ENCODE data around the gene SLC12A4.
"Not testable (repeated sequence)": the region's sequence is repeated elsewhere in the genome, so short reads cannot be mapped to it uniquely, and the experiment has no call there.

Gene SLC12A4

DNA sequence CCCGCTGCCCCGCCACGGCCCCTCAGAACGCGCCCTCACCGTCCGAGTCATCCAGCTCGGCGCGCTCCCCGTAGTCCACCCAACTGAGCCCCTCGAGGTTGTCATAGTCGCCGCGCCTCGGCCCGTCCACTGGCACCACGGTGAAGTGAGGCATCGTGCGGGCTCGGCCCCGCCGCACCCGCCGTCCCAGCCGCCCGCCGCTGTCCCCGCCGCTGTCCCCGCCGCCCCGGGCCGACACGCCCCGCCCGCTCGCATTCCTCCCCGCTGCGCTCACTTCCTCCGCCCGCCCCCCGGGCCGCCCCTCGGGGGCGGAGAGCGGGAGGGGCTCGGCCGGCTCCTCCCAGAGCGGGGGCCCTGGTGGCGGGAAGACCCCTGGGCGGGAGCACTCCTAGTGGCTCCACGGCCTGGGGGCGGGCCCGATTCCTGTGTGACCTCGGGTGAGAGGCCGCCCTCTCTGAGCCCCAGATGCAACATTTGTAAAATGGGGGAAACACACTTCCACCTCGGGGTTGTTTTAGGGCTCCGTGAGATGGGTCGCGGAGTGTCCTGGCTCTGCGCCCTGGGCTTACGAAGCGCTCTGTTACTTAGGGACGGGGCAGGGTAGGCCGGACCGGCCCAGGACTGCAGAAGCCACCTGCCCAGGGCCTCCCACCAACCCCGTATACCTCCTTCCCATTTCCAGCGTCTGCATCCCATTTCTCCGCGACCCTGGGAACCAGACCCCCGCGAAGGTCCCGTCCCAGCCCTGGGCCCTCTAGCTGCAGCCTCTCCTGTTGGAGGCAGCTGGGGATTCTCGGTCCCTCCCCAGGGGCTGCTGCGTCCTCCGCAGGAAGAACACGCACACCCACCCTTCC, at the start of gene SLC12A4:
Gene SLC12A4, minus strand, starts transcription at position 238 of the 854 bp plus-strand sequence. Its CDS starts 84 bp downstream, at position 154.
- no peak for TF ChIP-seq YY1 (IDR thresholded peaks at IDR 0.05; ENCODE audit: insufficient read depth, insufficient read length)
- TF ChIP-seq SUZ12 (IDR thresholded peaks at IDR 0.05; ENCODE audit: extremely low read depth, insufficient read depth, insufficient read length): no peak
- no peak for TF ChIP-seq ZNF274 (IDR thresholded peaks at IDR 0.05; ENCODE audit: low read depth, low read length)
- Histone ChIP-seq H3K27me3 (ENCODE audit: insufficient read depth, insufficient read length) (no peaks in the 10 kb centered on the region), H3K4me3 (ENCODE audit: insufficient read length, low read depth) (peak within 1 kb of the TSS; percentile 82), H3K36me3 (ENCODE audit: insufficient read depth, insufficient read length, low read length) (peaks cover 38% of the 10 kb centered on the region), H3K9ac (ENCODE audit: insufficient read length, low read depth) (peak within 1 kb of the TSS; percentile 85), H3K9me3 (ENCODE audit: insufficient read depth, low read length) (no peaks in the 10 kb centered on the region), H3K4me1 (ENCODE audit: insufficient read depth, insufficient read length) (peaks cover 23% of the 10 kb centered on the region)
- DNase-seq (ENCODE audit: low read depth, low spot score): peak; percentile 68

DNA sequence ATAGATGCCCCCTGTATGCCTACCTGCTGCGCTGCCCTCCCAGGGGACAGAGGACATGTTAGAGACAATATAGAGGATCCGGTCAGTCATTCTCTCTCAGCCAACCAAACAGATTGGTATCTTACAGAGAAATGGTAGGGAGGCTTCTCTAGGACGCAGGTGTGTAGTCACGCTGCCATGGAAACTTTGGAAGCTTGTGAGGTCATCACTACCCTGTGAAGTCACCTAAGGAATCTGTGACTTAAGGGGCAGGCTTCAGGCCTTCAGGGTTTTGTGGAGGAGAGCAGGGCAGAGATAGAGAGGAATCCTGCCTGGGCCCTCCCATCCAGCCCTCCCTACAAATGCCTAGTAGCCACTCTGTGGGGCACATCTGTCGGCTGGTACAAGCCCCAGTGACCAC, 47.2 kb upstream of the SLC12A4 start, which contains the start of gene DPEP2NB:
Gene DPEP2NB, minus strand, starts transcription at position 231 of the 400 bp plus-strand sequence. Its CDS starts 141 bp downstream, at position 90.
- Histone ChIP-seq H3K4me1 (ENCODE audit: insufficient read depth, insufficient read length) (no peaks in the 10 kb centered on the region), H3K27me3 (ENCODE audit: insufficient read depth, insufficient read length) (no peaks in the 10 kb centered on the region), H3K36me3 (ENCODE audit: insufficient read depth, insufficient read length, low read length) (no peaks in the 10 kb centered on the region), H3K9ac (ENCODE audit: insufficient read length, low read depth) (no peak within 1 kb of the TSS), H3K4me3 (ENCODE audit: insufficient read length, low read depth) (no peak within 1 kb of the TSS), H3K9me3 (ENCODE audit: insufficient read depth, low read length) (no peaks in the 10 kb centered on the region)
- TF ChIP-seq SUZ12 (IDR thresholded peaks at IDR 0.05; ENCODE audit: extremely low read depth, insufficient read depth, insufficient read length) (no peak), ZNF274 (IDR thresholded peaks at IDR 0.05; ENCODE audit: low read depth, low read length) (no peak), YY1 (IDR thresholded peaks at IDR 0.05; ENCODE audit: insufficient read depth, insufficient read length) (no peak)
- no peak for DNase-seq (ENCODE audit: low read depth, low spot score)

DNA sequence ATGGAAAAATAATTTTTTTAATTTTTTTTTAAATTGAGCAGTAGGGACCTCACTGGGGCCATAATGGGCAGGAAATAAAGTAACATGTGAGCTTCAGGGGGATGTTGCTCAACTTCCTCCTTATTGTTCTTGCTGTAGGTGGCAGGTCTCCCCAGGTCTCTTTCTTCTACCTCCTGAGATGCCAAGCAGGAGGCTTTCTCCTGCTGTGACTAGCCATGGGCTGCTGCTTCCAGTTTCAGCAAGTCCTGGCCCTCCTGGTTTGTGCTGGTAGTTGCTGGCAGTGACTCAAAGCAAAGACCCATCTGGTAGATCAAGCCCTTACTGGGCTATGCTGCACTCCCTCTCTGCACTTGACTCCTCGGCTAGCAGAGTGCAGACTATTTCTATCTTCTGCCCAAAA, 45.0 kb upstream of the SLC12A4 start:
- Histone ChIP-seq H3K9me3 (ENCODE audit: insufficient read depth, low read length) (no peaks in the 10 kb centered on the region), H3K27me3 (ENCODE audit: insufficient read depth, insufficient read length) (no peaks in the 10 kb centered on the region), H3K4me1 (ENCODE audit: insufficient read depth, insufficient read length) (peaks cover 3% of the 10 kb centered on the region), H3K4me3 (ENCODE audit: insufficient read length, low read depth) (no peak overlapping the region), H3K9ac (ENCODE audit: insufficient read length, low read depth) (no peak overlapping the region), H3K36me3 (ENCODE audit: insufficient read depth, insufficient read length, low read length) (no peaks in the 10 kb centered on the region)
- no peak for TF ChIP-seq ZNF274 (IDR thresholded peaks at IDR 0.05; ENCODE audit: low read depth, low read length)
- no peak for TF ChIP-seq SUZ12 (IDR thresholded peaks at IDR 0.05; ENCODE audit: extremely low read depth, insufficient read depth, insufficient read length)
- no peak for TF ChIP-seq YY1 (IDR thresholded peaks at IDR 0.05; ENCODE audit: insufficient read depth, insufficient read length)
- no peak for DNase-seq (ENCODE audit: low read depth, low spot score)

DNA sequence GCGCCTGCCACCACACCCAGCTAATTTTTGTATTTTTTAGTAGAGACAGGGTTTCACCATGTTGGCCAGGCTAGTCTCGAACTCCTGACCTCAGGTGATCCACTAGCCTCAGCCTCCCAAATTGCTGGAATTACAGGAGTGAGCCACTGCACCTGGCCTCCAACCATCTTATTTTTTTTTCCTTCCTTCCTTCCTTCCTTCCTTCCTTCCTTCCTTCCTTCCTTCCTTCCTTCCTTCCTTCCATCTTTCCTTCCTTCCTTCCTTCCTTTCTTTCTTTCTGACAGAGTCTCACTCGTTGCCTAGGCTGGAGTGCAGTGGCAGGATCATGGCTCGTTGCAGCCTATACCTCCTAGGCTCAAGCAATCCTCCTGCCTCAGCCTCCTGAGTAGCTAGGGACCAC, 41.4 kb upstream of the SLC12A4 start:
- DNase-seq (ENCODE audit: low read depth, low spot score); H3K9ac ChIP-seq (ENCODE audit: insufficient read length, low read depth); H3K9me3 ChIP-seq (ENCODE audit: insufficient read depth, low read length); H3K4me3 ChIP-seq (ENCODE audit: insufficient read length, low read depth); H3K27me3 ChIP-seq (ENCODE audit: insufficient read depth, insufficient read length); H3K36me3 ChIP-seq (ENCODE audit: insufficient read depth, insufficient read length, low read length); H3K4me1 ChIP-seq (ENCODE audit: insufficient read depth, insufficient read length): not testable (repeated sequence)

DNA sequence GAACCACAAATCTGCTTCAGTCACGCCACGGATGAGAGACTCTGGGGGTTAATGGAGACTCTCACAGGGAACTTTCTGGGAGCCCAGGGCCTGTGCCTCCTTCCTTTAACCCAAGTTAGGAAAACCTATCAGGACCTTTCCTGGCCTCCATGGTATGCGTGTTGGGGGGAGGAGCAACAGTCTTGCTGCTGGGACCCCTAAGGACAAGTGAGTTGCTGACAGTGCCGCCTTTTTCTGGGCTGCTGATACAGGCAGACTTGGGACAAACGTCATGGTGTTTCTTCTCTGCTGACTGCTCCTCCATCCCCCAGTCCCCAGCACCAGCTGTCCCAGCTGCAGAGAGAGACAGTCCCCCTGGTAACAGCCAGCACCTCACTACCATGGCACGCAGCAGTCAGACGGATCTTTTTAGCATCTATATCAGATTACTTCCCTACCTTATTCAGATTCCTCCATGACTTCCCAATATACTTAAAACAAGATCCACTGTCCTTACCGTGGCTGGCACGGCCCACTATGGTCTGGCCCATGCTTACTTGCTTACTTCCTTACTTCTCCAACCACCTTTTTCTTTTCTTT, 40.8 kb upstream of the SLC12A4 start:
- no peaks in the 10 kb centered on the region for H3K36me3 ChIP-seq (ENCODE audit: insufficient read depth, insufficient read length, low read length)
- no peak for TF ChIP-seq ZNF274 (IDR thresholded peaks at IDR 0.05; ENCODE audit: low read depth, low read length)
- no peak for TF ChIP-seq SUZ12 (IDR thresholded peaks at IDR 0.05; ENCODE audit: extremely low read depth, insufficient read depth, insufficient read length)
- no peak for TF ChIP-seq YY1 (IDR thresholded peaks at IDR 0.05; ENCODE audit: insufficient read depth, insufficient read length)
- no peaks in the 10 kb centered on the region for H3K27me3 ChIP-seq (ENCODE audit: insufficient read depth, insufficient read length)
- no peak for DNase-seq (ENCODE audit: low read depth, low spot score)
- peaks cover 6% of the 10 kb centered on the region for H3K4me1 ChIP-seq (ENCODE audit: insufficient read depth, insufficient read length)
- H3K9ac ChIP-seq (ENCODE audit: insufficient read length, low read depth): no peak overlapping the region
- no peaks in the 10 kb centered on the region for H3K9me3 ChIP-seq (ENCODE audit: insufficient read depth, low read length)
- H3K4me3 ChIP-seq (ENCODE audit: insufficient read length, low read depth): no peak overlapping the region

DNA sequence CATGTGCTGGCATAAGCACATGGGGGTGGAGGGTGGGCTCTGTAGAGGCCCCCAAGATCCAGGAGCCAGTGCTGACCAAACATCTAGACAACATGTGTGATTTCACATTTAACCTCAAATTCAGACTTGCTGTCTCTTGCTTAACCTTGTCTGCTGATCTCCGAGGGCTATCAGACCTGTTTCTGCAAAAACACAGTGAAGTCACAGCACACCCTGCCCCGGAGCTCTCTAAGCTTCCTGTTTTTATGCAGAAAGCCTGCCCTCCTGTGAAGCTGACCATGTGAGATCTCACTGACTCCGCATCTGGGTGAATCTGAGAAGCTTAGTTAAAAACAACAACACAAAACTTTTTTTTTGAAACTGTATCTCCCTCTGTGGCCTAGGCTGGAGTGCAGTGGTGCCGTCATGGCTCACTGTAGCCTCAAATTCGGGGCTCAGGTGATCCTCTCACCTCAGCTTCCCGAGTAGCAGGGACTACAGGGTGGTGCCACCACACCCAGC, 37.4 kb upstream of the SLC12A4 start:
- no peaks in the 10 kb centered on the region for H3K9me3 ChIP-seq (ENCODE audit: insufficient read depth, low read length)
- TF ChIP-seq ZNF274 (IDR thresholded peaks at IDR 0.05; ENCODE audit: low read depth, low read length): no peak
- no peak for TF ChIP-seq SUZ12 (IDR thresholded peaks at IDR 0.05; ENCODE audit: extremely low read depth, insufficient read depth, insufficient read length)
- TF ChIP-seq YY1 (IDR thresholded peaks at IDR 0.05; ENCODE audit: insufficient read depth, insufficient read length): no peak
- no peak overlapping the region for H3K9ac ChIP-seq (ENCODE audit: insufficient read length, low read depth)
- H3K27me3 ChIP-seq (ENCODE audit: insufficient read depth, insufficient read length): no peaks in the 10 kb centered on the region
- H3K4me1 ChIP-seq (ENCODE audit: insufficient read depth, insufficient read length): peaks cover 6% of the 10 kb centered on the region
- H3K4me3 ChIP-seq (ENCODE audit: insufficient read length, low read depth): no peak overlapping the region
- H3K36me3 ChIP-seq (ENCODE audit: insufficient read depth, insufficient read length, low read length): no peaks in the 10 kb centered on the region
- DNase-seq (ENCODE audit: low read depth, low spot score): peak; percentile 51

DNA sequence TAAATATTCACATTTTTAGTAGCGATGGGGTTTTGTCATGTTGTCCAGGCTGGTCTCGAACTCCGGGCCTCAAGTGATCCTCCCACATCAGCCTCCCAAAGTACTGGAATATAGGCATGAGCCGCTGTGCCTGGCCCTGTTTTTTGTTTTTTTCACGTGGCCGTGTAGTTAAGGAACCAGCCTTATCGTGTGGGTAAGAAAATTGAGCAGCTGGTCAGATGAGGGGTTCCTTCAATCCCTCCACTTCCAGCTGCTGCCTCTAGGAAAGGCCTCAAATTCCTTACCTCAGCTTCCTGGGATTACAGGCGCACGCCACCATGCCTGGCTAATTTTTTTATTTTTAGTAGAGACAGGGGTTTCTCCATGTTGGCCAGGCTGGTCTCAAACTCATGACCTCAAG, 36.8 kb upstream of the SLC12A4 start:
- Histone ChIP-seq H3K36me3 (ENCODE audit: insufficient read depth, insufficient read length, low read length) (no peaks in the 10 kb centered on the region), H3K27me3 (ENCODE audit: insufficient read depth, insufficient read length) (no peaks in the 10 kb centered on the region), H3K4me3 (ENCODE audit: insufficient read length, low read depth) (no peak overlapping the region), H3K9me3 (ENCODE audit: insufficient read depth, low read length) (no peaks in the 10 kb centered on the region), H3K4me1 (ENCODE audit: insufficient read depth, insufficient read length) (peaks cover 6% of the 10 kb centered on the region), H3K9ac (ENCODE audit: insufficient read length, low read depth) (no peak overlapping the region)
- no peak for TF ChIP-seq SUZ12 (IDR thresholded peaks at IDR 0.05; ENCODE audit: extremely low read depth, insufficient read depth, insufficient read length)
- TF ChIP-seq YY1 (IDR thresholded peaks at IDR 0.05; ENCODE audit: insufficient read depth, insufficient read length): no peak
- TF ChIP-seq ZNF274 (IDR thresholded peaks at IDR 0.05; ENCODE audit: low read depth, low read length): no peak
- no peak for DNase-seq (ENCODE audit: low read depth, low spot score)

All from NT2/D1 (cell line).